Glomerular visceral epithelial cell (primary cell): Measurements from ENCODE around the gene SLC22A4.

Source experiments
- DNase-seq: peaks from one replicate; pipeline ENCODE4 v3.0.0-alpha.2; 2016; ENCODE audit errors: extremely low spot score

SLC22A4 gene

DNA sequence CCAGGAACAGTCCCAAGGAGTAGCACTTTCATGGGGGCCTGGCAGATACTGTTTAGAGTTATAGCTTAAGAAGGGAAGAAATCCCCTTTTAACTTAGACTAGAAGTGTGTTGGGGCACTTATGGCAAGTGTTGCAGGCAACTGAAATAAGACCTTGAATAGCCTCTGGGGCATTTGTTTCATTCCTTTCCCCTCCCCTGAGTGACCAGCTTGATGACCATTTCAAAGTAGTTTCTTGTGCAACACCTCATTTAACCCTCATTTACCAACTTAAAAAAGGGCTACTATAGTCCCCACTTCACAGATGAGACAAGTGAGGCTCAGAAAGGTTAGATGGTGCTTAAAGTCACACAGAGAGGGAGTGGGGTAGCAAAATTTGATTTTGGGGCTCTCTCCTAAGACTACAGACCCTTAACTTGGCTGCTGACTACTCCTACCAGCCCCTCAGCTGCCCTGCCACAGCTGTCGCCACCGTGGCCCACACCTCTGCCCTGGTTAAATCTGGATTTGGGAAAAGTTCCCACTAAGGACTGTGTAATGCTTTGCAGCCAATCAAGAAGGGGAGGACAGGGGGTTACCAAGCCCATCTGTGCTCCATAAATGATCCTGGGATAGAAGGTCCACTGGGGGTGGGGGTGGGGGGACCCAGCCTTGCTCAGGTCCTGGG is 31.2 kb upstream of the SLC22A4 start:
- DNase-seq = no peak

DNA sequence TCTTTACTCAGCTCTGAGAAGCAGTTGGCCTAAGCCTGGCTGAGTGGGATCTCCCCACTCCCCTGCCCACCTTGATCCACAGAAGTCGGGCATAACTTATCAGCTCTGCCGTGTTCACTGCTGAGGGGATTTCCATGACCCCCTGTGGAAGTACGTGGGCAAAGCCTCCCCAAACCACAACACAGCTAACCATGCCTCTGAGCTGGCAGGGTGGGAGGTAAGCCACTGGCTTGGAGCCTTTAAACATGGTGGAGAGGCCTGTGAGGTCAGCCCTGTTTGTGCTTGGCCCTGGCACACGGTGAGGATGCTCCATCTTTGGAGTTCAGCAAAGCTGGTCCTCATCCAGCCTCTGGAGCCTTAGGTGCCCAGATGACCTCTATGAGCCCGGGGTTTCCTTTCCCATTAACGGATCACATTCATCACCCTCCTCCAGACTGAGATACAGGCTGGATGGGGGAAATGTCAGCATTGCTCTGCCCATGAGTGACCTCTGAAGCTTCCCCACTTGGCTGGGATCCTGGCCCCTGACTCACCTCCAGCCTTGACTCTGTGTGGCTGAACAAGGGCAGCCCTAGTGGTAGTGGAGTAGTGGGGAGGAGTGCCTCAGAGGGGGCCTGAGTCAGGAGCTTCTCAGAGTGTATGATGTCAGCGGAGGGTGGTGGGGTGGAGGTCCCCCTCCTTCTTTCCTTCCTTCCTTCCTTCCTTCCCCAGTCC is 30.5 kb upstream of the SLC22A4 start:
- peak; percentile 98 for DNase-seq

DNA sequence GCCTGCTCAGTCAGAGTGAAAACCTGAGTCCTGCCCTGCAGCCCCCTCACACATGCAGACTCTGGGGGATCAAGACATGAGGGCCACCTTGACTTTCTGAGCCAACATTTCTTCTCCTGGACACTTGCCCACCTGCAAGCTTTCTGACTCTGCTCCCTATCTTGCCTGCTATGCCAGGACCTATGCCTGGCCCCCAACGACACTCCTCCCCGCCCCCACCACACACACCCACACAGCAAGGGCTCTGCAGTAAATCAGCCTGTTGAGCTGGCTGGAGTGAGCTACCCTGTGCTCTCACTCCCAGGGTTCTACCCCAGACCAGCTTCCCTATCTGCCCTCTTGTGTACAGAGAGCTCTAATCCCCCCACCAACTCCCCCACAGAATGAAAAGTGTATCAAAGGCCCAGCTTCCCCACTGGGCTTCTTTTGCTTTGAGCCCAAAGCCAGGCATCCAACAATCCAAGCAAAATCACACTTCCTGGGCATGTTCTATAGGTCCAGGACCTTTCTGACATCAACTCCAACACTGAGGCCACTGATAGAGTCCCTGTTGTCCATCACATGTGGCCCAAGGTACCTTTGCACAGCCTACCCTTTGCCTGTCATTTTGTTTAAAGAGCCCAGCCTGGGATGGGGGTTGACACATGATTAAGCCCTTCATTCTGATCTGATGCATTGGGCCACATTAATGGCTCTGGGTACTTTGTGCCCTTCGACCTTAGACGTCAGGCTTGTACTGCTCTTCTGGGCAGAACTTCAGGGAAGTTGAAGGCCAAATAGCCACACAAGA is 29.5 kb upstream of the SLC22A4 start:
- DNase-seq = no peak

DNA sequence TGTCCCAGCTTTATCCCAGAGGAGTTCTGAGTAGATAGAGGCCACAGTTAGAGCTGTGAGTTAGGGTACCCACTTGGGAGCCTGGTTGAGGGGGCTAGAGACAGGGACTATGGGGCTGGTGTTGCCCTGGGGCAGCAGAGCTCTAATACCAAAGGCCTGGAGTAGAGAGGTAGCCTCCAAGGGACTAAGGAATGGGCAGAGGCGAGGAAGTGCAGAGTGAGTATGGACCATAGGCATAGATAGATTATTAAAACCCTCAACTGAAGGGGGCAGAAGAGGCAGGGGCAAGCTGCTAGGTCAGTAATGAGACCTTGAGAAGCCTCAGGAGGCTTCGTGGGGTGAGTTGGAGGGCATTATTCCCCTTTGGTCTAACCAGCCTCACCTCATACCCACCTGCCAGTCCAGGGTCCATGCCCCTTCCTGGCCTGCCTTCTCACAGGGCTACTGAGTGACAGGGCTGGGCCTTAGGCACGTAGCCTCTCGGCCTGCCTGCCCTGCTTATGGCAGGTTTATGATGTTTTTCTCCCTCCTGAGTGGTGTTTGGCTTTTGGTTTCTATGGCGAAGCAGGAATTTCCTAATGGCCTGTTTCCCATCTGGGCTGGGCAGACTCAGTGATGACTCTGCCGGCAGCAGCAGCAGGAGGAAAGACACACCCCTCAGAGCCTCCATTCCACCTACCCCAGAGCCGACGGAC is 28.7 kb upstream of the SLC22A4 start:
- DNase-seq = peak; percentile 99

DNA sequence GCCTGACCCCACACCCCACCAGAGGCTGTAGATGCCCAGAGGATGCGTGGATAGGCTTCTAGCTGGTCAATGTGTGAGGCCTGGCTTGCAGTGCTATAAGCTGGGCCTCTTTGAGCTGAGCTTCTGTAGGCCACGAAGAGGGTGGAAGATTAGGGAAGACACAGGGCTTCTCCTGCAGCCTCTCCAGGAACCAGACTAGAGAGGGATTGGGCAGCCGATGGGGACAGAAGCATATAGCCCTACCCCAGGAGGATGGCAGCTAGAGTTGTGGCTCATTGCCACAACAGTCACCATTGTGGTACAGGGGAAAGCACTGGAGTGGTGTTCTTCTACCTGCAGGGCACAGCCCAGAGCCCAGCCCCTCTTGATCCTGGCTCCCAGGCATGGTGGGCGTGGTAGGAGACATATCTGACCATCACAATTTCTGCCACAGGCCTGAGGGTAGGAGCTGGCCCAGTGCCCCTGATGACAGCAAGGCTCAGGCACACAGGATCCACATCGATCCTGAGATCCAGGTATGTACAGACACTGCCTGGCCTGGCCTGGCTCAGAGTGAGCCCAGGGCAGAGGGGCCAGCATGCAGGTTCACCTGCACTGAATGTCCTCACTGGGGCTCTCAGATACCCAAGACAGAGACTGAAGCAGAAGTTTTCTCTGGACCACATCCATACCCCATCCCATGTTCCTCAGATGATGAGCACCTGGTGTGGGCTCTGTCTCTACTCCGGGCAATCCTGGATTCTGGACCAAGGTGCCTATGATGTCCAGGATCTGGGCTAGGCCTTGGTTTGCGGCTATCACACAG is 28.0 kb upstream of the SLC22A4 start:
- DNase-seq = no peak

DNA sequence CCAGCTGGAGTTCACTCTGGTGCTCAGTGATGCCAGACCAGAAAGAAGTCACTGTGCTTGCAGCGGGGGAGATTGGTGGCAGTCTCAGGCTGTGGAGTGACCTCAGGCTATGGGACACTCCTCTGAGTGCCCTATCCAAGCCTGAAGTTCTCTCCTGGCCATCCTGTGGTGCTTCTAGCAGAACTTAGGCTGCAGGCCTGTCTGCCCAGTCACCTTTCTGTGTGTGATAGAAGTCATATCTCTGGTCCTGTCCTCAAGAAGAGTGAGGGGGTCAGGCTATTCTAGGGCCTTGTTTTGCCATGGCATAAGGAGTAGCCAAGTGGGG is 27.4 kb upstream of the SLC22A4 start:
- no peak for DNase-seq

DNA sequence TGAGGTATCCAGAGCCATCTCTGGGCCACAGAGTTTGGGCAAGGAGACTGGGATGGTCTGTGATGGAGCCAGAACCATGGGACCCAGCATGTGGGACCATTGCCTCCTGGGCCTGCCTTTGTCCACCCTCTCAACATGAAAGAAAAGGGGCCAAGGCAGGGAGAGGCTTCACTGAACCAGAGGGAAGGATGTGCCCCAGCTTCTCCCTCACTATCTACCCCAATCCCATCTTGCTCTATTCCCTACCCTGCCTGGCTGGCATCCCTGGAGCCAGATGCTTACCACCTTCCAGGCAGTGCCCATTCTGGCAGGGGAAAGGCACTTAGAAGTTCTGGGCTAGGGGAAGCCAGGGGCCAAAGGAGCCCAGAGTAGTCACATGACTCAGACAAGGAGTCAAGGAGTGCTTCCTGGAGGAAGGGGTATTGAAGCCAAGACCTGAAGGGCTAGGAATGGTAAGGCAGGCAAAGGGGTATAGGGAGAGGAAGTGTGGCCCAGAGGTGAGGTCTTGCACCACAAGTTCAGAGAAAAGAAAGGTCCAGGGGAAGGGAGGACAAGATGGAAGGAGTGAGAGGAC is 26.9 kb upstream of the SLC22A4 start:
- no peak for DNase-seq

DNA sequence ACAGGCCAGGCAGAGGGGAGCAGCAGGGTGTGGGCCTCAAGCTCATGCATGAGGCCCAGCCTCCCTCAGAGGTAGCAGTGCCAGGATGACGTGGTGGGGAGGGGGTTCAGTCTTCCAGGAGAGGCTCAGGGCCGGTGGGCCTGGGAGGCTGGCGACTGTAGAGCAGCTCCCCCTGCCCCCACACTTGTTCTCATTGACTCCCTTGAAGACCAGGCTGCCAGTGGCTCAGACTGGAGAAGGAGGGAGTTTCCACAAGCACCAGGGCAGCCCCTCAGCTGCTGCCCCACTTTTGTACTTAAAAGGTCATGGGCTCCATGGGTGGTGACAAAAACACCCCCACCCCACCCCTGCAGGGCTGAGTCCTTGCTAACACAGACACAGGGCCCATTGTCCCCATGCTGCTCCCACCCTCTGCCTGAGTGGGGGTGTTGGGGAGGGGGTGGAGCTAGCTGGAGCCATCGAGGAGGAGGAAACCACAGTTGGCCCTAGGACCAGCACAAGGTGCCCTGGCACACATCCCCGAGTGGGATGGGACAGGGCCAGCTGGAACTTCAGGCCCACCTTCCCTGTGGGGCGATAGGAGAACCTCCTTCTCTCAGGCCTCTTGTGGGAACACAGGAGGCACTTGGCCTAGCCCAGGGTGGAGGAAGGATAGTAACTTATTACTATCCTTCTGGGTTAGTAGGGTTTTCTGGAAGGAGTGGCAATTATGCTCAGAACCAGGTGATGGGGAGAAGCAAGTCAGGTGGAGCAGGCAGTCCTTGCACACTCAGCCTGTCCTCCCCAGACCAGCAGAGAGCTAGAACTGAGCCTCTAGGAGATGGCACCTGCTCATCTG is 26.0 kb upstream of the SLC22A4 start:
- DNase-seq = no peak

DNA sequence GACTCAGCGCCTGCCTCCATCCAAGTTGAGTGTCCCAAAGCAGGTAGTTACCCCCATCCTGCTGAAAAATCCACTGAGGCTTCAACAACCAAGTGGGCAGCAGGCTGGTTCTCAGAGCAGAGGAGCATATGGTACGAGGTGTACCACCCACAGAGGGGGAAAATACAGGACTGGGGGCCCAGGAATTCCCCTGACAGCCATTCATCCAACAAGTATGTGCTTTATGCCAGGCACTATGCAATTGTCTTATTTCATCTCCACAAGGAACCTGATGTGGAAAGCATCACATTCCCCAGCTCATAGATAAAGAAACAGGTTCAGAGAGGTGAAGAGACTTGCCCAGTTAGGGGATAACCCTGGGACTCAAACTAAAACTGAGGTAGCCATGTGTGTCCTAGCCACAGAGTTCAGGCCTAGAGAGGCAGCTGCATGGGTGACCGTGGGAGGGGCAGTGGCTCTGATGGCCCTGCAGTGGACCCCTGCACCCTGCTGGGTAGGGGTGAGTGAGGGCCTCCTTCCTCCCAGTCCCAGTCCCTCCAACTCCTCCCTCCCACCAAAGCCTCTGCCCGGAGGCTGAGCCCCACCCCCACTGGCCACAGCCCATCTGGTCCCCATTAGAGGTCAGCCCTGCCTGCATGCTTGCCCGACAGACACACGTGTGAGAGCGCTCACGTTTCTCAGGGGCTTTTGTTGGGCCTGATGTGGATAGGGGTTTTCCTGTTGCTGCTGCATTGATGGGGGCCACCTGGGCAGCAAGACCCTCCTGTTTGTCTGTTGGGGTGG is 25.2 kb upstream of the SLC22A4 start:
- peak; percentile 91 for DNase-seq

DNA sequence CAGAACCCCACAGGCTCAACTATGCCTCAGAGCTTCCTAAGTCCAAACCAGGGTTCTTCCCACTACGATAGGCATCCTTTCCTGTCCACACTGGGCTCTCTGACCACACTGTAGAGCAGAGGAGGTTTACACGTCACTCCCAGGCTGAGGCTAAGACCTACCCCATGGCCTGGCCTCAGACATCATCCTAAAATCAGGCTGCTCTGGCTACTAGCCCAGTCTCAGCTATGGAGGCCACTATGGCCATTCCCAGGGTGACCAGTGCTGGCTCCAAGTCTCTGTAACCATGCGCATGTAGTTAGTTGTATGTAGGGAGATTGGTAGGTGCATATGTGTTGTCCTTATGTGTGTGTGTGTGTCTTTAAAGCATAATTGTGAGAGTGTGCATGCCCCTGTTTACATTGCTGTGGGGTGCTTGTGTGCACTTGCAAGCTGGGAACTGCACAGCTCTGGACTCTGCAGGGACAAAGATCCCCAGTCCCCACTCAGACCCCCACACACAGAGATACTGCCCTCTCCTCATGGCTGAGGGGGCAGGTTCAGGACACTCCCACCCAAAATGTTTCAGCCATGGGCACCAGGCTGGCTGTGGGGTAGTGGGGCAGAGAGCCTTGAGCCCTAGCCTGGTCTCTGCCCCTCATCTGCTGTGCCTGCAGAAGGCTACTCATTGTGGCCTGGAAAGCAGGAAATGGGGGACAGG is 24.4 kb upstream of the SLC22A4 start:
- no peak for DNase-seq

DNA sequence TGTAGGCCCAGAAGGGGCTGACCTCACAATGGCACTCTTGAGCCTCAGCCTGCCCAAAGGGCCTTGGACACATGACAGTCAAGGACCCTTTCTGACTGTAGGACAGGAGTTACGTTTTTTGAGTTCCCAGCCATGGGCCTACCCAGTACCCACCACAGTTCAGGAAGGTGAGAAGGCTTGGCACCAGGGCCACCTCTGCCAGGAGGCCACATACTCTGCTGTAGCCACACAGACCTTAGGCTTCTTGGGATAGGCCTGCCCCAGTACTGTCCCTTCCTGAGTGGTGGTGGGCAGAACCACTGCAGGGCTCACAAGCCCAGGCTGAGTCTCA is 23.9 kb upstream of the SLC22A4 start:
- no peak for DNase-seq

DNA sequence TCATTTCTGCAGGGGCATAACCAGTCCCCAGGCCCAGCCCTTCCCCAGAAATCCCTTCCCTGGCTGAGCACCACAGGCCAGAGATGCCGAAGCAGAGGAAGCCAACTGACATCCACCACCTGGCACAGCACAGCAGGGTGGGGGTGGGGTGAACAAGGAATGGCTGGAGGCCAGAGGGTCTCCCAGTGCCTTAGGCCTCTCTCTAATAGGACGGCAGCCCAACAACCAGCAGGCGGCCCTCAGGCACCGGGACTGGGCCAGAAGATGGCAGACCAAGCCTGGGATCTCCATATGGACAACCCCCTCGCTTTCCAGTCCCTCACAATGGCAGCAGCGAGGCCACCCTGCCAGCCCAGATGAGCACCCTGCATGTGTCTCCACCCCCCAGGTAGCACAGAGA is 23.5 kb upstream of the SLC22A4 start:
- no peak for DNase-seq

DNA sequence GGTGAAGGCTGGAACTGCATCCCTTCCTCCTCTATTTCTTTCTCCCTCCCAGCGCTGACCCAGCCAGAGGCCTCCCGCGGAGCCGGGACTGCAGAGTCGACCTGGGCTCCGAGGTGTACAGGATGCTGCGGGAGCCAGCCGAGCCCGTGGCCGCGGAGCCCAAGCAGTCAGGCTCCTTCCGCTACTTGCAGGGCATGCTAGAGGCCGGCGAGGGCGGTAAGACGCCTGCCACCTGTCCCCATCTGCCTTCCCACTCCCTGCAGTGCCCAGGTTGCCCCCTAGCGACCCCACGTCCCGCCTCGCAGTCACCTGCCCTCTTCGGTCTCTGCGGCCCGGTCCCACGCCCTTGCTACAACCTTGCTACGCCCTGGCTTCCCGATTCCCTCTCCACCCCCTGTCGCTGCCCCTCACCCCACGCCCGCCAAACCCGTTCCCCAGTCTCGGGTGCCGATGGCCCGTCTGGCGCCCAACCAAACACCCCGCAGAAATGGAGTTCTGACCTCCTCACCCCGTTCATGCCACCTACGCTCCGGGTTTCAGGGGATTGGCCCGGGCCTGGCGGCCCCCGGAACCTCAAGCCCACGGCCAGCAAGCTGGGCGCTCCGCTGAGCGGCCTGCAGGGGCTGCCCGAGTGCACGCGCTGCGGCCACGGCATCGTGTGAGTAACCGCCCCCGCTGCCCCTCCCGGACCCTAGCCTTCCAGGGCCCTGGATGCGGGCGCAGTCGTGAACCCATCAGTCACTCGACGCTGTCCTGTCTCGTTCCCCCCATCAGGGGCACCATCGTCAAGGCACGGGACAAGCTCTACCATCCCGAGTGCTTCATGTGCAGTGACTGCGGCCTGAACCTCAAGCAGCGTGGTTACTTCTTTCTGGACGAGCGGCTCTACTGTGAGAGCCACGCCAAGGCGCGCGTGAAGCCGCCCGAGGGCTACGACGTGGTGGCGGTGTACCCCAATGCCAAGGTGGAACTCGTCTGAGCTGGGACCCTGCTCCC is 22.6 kb upstream of the SLC22A4 start:
- DNase-seq = no peak

DNA sequence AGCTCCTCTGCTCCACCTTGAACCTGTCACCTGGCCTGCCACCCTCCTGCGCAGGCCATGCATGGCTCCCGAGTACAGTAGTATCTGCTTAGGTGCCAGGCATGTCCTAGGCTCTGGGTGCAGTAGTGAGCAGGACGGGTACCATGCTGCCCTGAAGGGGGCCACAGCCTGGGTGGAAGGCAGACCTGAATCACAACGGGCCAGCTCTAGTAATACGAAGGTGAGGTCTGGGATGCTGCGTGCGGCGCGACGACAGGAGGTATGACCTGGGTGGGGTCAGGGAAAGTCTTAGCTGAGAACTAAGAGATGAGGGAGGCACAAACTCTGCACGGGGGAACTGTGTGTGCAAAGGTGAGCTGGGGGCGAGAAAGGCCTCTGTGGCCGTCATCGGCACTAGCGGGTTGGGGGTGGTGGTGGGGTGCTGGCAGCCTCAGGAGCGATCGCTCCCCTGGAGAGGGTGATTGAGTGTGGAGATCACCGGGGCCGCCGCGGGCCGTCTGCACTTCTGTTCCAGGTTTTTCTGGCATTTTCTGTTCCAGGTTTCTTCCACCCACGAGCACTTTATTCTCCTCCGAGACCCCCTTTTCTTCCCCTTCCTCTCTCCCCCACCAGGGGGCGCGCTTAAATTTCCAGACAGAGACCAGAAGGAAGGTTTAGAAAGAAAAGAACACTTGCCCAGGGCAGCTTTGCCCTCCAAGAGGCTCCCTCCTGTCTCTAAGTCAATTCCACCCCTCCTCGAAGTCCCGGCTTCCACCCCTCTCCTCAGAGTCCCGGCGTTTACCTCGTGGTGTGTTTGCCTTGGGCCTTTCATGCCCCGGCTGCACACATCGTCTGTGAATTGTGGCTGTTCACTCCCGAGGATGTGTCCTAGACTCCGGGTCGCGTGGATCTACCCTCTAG is 21.6 kb upstream of the SLC22A4 start:
- DNase-seq = peak; percentile 78

DNA sequence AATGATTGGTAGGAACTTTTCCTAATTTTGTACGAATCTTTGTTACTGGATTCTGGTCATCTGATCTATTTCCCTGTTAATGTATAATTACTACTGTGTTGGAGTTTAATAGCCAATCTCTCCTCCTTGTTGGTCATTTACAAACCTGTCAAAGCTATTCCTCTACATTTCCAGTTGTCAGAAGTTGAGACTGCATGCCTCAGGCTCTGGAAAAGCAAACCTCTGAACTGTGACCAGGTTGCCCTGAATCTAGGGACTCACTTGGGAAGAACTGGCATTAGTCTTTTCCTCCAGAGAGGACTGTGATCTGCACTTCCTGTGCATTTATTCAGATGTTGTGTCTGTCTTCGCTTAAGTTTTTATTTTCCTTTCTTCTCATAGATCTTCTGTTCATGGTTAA is 20.6 kb upstream of the SLC22A4 start:
- no peak for DNase-seq

DNA sequence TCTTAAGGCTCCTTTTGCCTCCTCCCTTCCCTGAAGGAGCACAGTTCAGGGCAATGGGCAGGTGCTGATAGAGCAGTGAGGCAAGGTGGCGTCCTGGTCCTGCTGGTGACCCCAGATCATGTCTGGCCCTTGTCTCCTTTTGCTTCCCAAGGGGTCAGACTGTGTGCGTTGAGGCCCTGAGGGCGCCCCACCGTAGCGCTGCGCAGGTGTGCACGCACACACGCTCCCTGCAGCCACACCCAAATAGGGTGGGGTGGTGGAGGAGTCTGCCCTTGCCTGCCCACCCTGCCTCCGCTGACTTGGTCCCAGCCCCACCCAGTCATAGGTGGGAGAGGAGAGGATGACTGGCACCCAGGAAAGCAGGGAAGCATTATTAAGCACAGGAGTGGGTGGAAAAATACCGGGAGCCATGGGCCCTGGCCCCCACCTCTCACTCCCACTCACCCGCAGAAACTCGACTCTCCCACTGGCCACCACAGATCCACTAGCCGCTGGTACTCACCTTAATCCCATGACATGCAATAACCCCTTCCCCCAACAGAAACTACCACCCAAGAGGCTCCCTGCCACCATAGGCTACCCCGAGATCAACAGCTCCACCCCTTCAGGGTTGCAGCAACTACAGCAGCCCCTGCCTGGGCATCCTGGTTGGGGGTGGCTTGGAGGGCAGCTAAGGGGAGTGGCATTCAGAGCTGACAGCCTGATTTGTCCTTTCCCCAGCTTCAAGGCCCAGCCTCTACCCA is 20.0 kb upstream of the SLC22A4 start:
- DNase-seq = no peak
